ENCODE results near the gene KDM5A. TPM values are rescaled to one million over a fixed set of nuclear protein-coding genes. Genes with fewer than 3 reads are reported as not detected.
A peak's percentile ranks its signal among the peaks of the same experiment; 100 is the strongest.
"Not testable (repeated sequence)": the region's sequence is repeated elsewhere in the genome, so short reads cannot be mapped to it uniquely, and the experiment has no call there.

The KDM5A gene
- total RNA-seq, result 10 to 100 TPM; 10.8 to 31.0 (median 27.9) TPM
- long read RNA-seq, partial matches to known transcripts, result 2 of 3 reads
- long read RNA-seq, other reads (novel, unspliced or antisense), result 1 of 3 reads

GRCh38 chr12:389142-390096 lies at the start of gene KDM5A:
Gene KDM5A, minus strand, starts transcription at chr12:389320. Its CDS starts 229 bp downstream, at chr12:389091.
- WGBS (ENCODE audit: insufficient coverage, low coverage, low lambda C conversion rate, missing lambda C conversion rate), result 3% methylated on average over 30 of the region's 53 CpGs
- ATAC-seq (peak; percentile 98 to 99 (median 98)), DNase-seq (peak; percentile 92 to 94 (median 93))
- Histone ChIP-seq H3K27me3 (no peaks in the 10 kb centered on the region), H3K4me1 (peaks cover 0 to 27% (median 8%) of the 10 kb centered on the region in 4 donors), H3K4me3 (peak within 1 kb of the TSS; percentile 82 to 88 (median 83)), H3K9me3 (no peaks in the 10 kb centered on the region), H3K27ac (peak within 1 kb of the TSS; percentile 75 to 92 (median 91)), H3K36me3 (peaks cover 0 to 1% (median 0%) of the 10 kb centered on the region in 4 donors)
- TF ChIP-seq POLR2A (IDR thresholded peaks at IDR 0.05) (peak; percentile 40), CTCF (IDR thresholded peaks at IDR 0.05) (no peak)
- intact Hi-C loops (cut with DNase I), result no loop called here

GRCh38 chr12:435737-436136 lies 46.6 kb upstream of the KDM5A start:
- intact Hi-C loops (cut with DNase I); DNase-seq; H3K4me1 ChIP-seq; ATAC-seq; H3K36me3 ChIP-seq; H3K27ac ChIP-seq; H3K9me3 ChIP-seq; H3K4me3 ChIP-seq; H3K27me3 ChIP-seq: not testable (repeated sequence)
- 94% methylated on average over 2 of the region's 2 CpGs for WGBS (ENCODE audit: insufficient coverage, low coverage, low lambda C conversion rate, missing lambda C conversion rate)

GRCh38 chr12:422526-422925 lies 33.4 kb upstream of the KDM5A start:
- no peak for ATAC-seq
- no peak for TF ChIP-seq POLR2A (IDR thresholded peaks at IDR 0.05)
- no peak for TF ChIP-seq CTCF (IDR thresholded peaks at IDR 0.05)
- 88% methylated on average over 3 of the region's 3 CpGs for WGBS (ENCODE audit: insufficient coverage, low coverage, low lambda C conversion rate, missing lambda C conversion rate)
- no peak overlapping the region for H3K27ac ChIP-seq
- H3K4me1 ChIP-seq, result no peaks in the 10 kb centered on the region
- intact Hi-C loops (cut with DNase I), result no loop called here
- H3K27me3 ChIP-seq, result no peaks in the 10 kb centered on the region
- no peak for DNase-seq
- no peaks in the 10 kb centered on the region for H3K9me3 ChIP-seq
- H3K36me3 ChIP-seq, result peaks cover 0 to 7% (median 0%) of the 10 kb centered on the region in 4 donors
- no peak overlapping the region for H3K4me3 ChIP-seq

- DNase-seq (no peak), ATAC-seq (no peak)
- Histone ChIP-seq H3K9me3 (no peaks in the 10 kb centered on the region), H3K27ac (no peak overlapping the region), H3K27me3 (no peaks in the 10 kb centered on the region), H3K36me3 (peaks cover 0 to 9% (median 1%) of the 10 kb centered on the region in 4 donors), H3K4me1 (no peaks in the 10 kb centered on the region), H3K4me3 (no peak overlapping the region)
- 96% methylated on average over 5 of the region's 6 CpGs for whole genome bisulfite sequencing (ENCODE audit: insufficient coverage, low coverage, low lambda C conversion rate, missing lambda C conversion rate)
- intact Hi-C loops (cut with DNase I), result no loop called here
- no peak for TF ChIP-seq POLR2A (IDR thresholded peaks at IDR 0.05)
- TF ChIP-seq CTCF (IDR thresholded peaks at IDR 0.05), result no peak
These were observed 29.3 kb upstream of the KDM5A start for GRCh38 chr12:418432-418831.

- no peak for ATAC-seq
- WGBS (ENCODE audit: insufficient coverage, low coverage, low lambda C conversion rate, missing lambda C conversion rate), result 93% methylated on average over 2 of the region's 2 CpGs
- no peak for DNase-seq
These were observed 25.7 kb upstream of the KDM5A start for GRCh38 chr12:414859-415258.

More at GRCh38 chr12:414859-415258, 25.7 kb upstream of the KDM5A start:
- Histone ChIP-seq H3K4me3 (no peak overlapping the region), H3K27ac (no peak overlapping the region), H3K9me3 (no peaks in the 10 kb centered on the region), H3K27me3 (no peaks in the 10 kb centered on the region), H3K4me1 (no peaks in the 10 kb centered on the region), H3K36me3 (peaks cover 0 to 9% (median 1%) of the 10 kb centered on the region in 4 donors)
- intact Hi-C loops (cut with DNase I), result no loop called here
- TF ChIP-seq CTCF (IDR thresholded peaks at IDR 0.05) (no peak), POLR2A (IDR thresholded peaks at IDR 0.05) (no peak)
